GM12873 (cell line): Measurements from ENCODE around the gene ID2.

Experiments
- TF ChIP-seq, protein P1 (sequence below): IDR thresholded peaks from 2 replicates; pipeline ENCODE4 v1.5.1; 2012; ENCODE audit warnings: low read depth, mild to moderate bottlenecking, moderate library complexity, low read length, control low read depth; ENCODE audit not compliant: insufficient read depth; ENCODE audit errors: missing control alignments

ID2 gene

GRCh38 chr2:8636721-8637636 is 44.9 kb upstream of the ID2 start:
- TF ChIP-seq, protein P1, sequence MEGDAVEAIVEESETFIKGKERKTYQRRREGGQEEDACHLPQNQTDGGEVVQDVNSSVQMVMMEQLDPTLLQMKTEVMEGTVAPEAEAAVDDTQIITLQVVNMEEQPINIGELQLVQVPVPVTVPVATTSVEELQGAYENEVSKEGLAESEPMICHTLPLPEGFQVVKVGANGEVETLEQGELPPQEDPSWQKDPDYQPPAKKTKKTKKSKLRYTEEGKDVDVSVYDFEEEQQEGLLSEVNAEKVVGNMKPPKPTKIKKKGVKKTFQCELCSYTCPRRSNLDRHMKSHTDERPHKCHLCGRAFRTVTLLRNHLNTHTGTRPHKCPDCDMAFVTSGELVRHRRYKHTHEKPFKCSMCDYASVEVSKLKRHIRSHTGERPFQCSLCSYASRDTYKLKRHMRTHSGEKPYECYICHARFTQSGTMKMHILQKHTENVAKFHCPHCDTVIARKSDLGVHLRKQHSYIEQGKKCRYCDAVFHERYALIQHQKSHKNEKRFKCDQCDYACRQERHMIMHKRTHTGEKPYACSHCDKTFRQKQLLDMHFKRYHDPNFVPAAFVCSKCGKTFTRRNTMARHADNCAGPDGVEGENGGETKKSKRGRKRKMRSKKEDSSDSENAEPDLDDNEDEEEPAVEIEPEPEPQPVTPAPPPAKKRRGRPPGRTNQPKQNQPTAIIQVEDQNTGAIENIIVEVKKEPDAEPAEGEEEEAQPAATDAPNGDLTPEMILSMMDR, result no peak

- TF ChIP-seq, protein P1, result no peak
Observed at GRCh38 chr2:8638327-8638726, 43.5 kb upstream of the ID2 start.

DNA sequence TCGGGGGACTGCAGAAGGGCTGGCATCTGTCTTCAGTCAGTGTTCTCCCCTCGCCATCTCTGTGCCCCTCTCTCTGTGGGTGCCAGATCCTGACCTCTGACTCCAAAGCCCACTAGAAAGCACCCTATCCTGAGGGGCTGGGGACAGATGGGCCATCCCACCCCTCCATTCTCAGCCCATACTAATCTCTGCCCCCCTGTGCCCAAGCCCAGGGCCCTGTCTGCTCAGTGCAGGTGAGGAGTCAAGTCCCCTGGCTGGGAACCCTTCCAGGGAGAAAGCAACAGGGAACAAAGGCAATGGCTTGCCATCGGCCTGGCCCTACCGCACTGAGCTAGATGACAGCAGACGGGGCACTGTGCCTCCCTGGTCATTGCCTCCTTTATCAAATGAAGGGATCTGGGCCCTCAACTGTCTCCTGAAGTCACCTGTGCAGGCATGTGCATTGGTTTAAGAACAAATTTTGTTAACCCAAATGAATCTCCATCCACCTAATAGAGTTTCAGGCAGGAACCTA is 42.7 kb upstream of the ID2 start:
- TF ChIP-seq, protein P1, result no peak

GRCh38 chr2:8640498-8640897 is 41.4 kb upstream of the ID2 start:
- TF ChIP-seq, protein P1, result no peak

GRCh38 chr2:8641301-8641965 is 40.4 kb upstream of the ID2 start:
- TF ChIP-seq, protein P1, result no peak

DNA sequence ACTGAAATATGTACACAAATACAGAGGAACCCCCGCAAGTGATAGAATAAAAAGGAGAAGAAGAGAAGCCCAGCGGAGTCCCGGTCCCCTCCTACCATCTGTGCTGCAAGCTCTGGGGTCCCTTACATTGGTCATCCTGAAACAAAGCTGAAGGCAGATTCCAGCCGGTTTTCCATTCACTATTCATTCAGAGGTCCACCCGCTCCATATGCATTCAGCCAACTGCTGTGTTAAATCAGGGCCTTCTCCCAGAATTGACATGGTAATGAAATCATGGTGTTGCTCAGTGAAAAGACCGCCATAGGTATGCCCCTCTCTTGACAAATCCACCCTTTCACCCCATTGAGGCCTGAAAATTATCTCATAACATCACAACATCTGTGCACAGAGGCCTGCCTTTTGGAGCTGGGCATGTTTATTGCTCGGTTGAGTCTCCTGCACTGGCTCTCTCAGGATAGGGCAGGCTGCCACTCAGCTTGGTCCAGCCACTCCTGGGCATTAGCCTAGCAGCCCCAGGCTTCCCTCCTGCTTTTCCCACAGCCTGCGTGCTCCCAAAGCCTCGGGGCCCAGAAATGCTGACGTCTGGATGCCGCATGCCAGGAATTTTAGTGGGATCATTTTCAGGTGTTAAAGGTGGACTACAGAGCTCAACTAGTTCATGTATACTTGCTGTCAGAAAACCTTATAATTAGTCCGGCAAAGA is 39.3 kb upstream of the ID2 start:
- TF ChIP-seq, protein P1, result no peak
